ENCODE data around the gene STX18.

The STX18 gene

DNA sequence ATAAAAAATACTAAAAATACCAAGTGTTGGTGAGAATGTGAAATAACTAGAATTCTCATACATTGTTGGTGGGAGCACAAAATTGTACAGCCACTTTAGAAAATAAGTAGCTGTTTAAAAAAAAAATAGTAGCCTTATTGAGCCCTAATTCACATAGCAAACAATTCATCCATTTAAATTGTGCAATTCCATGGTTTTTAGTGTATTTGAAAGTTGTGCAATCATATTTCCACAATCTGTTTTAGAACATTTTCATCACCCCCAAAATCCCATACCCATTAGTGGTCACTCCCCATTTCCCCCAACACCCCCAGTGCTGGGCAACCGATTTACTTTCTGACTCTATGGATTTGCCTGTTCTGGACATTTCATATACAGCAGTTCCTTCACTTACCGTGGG is 37.1 kb downstream of the STX18 start:
- TF ChIP-seq GATA2 (IDR thresholded peaks at IDR 0.05; ENCODE audit: low read depth, low read length): no peak
- no peak for TF ChIP-seq GATA3 (IDR thresholded peaks at IDR 0.05; ENCODE audit: low read depth, low read length)

DNA sequence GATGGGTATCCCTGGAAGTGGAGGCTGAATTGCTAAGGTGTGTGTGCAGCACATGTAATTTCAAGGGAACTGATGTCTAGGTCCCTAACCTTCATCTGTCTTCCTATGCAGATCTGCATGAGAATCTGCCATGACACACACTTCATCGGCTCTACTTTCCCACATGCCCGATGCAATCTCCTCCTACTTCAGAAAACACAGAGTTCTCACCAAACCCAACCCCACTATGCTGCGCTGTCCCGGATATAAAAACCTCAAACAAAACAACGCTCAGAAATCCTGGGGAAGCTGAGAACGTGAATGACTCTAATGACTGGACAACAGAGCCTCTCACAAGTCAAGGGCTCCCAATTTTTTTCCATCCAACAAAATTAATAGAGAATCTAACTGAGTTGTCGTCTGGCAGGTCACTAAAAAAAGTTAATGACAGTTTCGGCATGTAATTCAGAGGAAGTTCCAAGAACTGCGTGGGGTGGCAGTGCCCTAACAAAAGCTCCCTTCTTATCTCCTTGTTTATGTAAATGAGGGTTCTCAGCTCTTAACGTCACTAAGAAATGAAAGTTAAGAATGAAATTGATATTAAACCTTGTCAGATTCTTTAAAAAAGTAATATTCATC is 39.0 kb downstream of the STX18 start:
- TF ChIP-seq GATA2 (IDR thresholded peaks at IDR 0.05; ENCODE audit: low read depth, low read length) (no peak), GATA3 (IDR thresholded peaks at IDR 0.05; ENCODE audit: low read depth, low read length) (no peak)

DNA sequence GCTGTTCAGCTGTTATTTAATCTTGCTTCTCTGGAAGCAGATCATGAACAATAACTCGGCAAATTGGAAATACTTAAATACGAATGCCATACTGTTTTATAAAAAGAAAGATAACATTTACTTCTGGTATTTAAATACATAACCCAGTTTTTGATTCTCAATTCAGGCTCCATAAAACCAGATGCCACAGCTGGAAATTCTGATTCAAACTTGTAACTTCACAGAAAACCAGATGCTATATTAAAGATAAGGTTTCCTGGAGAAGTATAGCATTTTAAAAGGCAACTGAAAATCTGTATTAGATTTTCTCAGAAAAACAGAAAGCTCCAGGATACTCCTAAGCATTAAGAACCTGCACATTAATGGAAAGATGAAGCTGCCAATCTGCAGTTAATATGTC is 40.2 kb downstream of the STX18 start:
- TF ChIP-seq GATA2 (IDR thresholded peaks at IDR 0.05; ENCODE audit: low read depth, low read length): no peak
- TF ChIP-seq GATA3 (IDR thresholded peaks at IDR 0.05; ENCODE audit: low read depth, low read length): no peak

DNA sequence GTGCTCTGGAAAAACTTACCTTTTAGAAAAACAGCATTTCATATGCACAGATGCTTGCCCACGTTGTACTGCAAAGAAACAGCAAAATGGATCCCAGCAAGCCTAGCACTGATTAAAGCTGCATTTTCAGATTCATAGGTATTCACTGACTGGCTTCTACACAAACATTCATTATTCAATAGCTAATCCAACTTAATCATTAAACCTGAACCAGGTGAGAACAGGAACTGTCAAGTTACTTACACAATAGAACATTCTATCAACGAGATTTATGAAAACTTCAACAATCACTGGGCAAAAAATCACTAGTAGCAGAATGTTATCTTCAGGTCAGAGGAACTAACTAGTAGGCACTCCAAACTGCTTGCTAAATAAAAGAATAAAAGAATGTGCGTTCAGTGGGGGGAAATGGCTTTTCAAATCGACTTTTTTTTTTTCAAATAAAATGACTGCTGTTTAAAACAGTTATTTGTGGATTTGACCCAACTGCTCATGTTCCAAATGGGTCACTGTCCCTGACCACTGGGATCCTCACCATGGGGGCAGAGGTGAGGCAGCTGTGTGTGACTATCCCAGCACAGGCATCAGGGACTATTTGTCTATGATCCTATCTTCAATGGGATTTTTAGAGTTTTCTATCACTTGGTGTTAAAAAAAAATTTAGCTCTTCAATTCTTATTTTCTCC is 42.3 kb downstream of the STX18 start:
- no peak for TF ChIP-seq GATA3 (IDR thresholded peaks at IDR 0.05; ENCODE audit: low read depth, low read length)

DNA sequence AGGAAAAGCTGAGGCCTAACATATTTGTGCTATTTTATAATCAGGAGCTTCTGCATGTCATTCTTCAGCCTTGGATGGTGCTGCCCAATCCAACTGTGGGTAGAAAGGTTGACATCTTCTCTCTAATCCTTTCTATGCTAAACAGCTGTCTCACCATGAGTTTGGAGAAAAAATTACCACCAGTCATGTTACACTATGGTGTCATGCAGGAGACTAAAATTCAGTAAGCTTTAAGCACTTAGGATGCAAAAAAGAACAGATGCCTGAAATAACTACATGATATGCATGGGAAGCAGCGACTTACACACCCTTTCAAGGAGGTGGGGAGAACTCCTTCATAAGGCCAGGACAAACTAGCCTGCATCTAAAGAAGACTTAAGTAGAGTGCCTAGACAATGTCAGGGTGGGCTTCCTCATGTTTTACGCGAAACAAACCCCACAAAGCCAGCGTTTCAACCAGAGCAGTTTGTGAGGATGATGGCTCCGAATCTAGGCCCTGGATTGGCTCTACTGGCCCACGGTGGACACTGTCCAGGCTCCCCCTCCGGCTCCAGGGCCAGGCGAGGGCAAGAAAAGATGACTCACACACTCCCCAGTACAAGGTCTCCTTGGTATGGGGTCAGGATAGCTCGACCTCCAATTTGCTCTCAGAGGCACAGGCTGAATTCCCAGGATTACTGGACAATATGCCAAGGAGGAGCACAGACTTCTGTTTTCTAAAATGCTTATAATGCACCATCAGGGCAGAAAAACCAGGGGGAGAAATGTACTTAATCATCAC is 45.1 kb downstream of the STX18 start:
- TF ChIP-seq GATA2 (IDR thresholded peaks at IDR 0.05; ENCODE audit: low read depth, low read length): no peak
- no peak for TF ChIP-seq GATA3 (IDR thresholded peaks at IDR 0.05; ENCODE audit: low read depth, low read length)

DNA sequence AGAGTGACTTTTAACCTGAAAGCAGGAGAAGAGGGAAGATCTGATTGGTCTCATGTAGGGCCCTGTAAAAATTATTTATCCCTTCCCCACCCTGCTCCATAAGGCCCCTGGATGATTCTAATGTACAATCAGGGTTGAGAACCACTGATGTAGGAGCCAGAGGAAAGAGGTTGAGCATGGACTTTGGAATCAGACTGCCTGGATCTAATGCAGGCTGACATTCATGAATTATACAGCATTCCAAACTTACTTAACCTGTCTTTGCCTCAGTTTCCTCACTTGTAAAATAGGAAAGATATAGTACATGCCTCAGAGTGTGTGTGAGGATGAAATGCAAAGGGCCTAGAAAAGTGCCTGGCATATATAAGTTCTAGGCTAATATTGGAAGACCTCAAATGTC is 47.0 kb downstream of the STX18 start:
- TF ChIP-seq GATA3 (IDR thresholded peaks at IDR 0.05; ENCODE audit: low read depth, low read length) (no peak), GATA2 (IDR thresholded peaks at IDR 0.05; ENCODE audit: low read depth, low read length) (no peak)

DNA sequence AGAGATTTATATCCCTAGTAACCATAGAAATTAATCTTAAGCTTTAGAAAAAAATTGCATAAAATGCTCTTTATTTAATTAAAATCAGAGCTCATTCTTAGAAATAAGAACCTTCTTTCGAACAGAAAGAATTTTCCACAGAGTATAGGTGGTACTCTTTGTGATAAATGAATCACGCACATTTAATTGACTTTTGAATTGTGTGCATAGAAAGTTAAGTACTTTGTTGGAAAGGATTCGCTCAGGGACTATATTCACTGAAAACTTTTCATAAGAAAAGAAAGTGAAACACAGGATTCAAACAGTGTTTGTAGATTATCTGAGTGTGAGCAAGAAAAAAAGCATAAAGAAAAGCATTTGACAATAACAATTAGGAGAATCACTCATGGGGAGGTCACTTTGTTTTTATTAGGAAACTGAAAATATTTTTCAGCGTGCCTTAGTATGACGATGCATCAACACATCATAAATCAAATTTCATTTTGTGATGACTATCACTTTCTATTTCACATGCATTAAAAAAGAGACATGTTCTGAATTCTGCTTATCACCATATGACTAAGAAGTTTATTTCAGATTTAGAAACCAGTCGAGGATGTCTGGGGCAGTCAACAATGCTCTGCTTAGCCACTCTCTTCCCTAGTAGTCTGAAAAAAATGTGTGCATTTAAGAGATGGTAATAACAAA is 49.5 kb downstream of the STX18 start:
- TF ChIP-seq GATA2 (IDR thresholded peaks at IDR 0.05; ENCODE audit: low read depth, low read length) (no peak), GATA3 (IDR thresholded peaks at IDR 0.05; ENCODE audit: low read depth, low read length) (no peak)

DNA sequence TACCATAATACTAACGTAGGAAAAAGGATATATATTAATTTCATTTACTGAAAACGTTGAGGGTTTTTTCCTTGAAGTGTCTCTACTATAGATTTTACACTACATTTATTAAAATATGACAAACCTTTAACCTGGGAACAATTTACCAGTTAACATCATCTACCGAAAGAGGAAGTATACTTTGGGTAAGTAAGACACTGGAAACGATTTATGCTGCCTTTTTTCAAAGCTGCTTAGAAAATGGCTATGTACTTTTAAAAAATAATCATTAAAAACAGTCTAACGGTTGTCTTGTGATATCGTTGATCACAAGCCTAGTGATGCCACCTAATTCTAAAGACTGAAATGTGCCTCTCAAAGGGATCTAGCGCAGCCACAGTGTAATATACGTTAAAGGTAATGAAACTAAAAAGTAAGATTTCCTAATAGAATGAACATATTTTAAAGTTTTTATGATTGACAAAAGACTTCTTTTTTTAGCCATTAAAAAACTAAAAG is 50.4 kb downstream of the STX18 start:
- TF ChIP-seq GATA3 (IDR thresholded peaks at IDR 0.05; ENCODE audit: low read depth, low read length) (no peak), GATA2 (IDR thresholded peaks at IDR 0.05; ENCODE audit: low read depth, low read length) (no peak)

DNA sequence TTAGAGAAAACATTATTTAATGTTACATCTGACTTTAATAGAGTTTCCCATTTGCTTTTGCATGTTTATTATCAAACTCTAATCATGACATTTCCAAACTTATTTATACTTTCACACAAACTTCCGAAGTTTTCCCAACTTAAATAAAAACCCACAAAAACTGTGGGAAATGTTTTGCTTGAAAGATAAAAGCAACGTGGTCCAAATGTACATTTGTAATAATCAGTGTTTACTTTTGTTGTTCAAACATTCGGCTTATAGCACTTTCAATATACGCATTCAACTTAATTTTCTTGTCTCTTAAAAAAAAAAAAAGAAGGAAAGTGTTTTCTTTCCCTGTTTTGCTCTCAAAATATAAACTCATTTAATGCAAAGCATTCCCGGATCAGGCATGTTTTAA is 51.0 kb downstream of the STX18 start:
- TF ChIP-seq GATA3 (IDR thresholded peaks at IDR 0.05; ENCODE audit: low read depth, low read length) (no peak), GATA2 (IDR thresholded peaks at IDR 0.05; ENCODE audit: low read depth, low read length) (no peak)

DNA sequence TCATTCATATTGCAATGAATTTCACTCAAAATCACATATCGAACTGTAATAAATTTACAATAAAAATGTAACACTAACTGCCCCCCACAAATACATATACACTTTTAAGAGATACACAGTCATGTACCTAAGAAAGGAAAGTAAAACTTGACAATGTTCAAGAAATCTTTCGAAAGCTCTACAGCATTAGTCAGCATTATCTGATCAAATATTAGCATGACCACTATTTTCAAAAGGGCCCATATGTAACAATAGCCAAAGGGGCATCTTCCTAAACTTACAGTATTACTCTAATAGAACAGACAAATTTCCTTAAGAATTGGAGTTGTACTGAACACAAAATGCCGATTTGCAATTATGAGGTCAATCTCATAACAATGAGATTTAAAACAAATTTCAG is 51.8 kb downstream of the STX18 start:
- no peak for TF ChIP-seq GATA3 (IDR thresholded peaks at IDR 0.05; ENCODE audit: low read depth, low read length)
- TF ChIP-seq GATA2 (IDR thresholded peaks at IDR 0.05; ENCODE audit: low read depth, low read length): no peak

DNA sequence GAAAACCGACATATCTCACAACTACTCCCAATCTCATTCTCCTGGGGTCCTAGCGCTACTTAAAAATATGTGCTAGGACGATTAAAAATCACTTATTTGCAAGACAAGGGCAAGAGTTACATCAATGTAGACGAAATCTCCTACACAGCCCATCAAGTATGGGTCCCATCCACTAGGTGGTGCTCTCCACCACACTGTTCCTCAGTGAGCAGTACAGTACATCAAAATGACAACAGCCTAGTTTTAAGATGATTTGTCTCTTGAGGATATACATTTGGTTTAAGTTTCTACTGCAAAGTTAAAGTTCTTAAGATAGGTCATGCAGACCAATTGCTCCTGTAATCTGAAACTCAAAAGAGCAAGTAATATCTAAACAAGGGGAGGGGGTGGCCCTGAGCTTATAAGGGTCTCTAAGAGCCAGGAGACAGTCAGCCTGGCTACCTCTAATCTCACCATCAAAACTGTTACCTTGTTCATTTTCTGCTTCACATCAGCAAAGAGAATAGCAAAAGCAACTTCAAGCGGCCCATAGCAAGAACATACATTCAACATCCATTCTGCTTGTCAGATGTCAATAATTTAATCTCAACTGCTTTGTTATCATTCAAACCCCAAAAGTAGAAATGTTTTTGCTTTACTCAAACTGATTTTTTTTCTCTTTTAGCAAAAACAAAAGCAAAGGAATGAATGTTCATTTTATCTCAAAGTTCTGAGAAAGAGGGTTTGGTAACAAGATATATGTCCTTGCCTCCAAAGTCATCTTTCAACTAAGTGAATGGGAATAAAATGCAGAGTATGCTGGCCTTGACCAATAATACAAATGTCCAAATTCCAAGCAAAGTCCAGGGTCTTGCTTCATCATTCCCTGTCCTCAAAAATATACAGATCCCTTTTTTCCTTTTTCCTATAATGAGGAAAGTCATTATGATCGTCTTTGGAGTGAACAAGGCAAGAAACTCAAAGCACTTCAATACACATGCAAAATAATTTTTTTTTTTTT is 53.1 kb downstream of the STX18 start:
- TF ChIP-seq GATA2 (IDR thresholded peaks at IDR 0.05; ENCODE audit: low read depth, low read length) (no peak), GATA3 (IDR thresholded peaks at IDR 0.05; ENCODE audit: low read depth, low read length) (no peak)

DNA sequence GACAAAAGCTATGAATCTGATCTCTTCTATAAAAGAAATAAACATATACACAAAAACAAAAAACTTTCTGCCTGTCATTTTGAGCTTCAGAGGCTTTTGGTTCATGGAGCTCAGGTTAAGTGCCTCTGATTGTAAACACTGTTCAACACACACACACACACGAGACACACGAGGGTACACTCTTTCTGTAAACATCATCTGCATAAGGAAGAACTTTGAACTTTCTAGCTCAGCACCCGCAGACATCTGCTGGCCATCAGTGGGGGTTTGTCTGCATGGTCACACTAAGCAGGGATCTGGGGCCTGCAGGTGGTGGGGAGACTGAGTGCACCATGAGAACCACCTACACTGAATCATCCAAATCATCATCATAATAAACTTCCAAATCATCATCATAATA is 54.9 kb downstream of the STX18 start:
- TF ChIP-seq GATA2 (IDR thresholded peaks at IDR 0.05; ENCODE audit: low read depth, low read length) (no peak), GATA3 (IDR thresholded peaks at IDR 0.05; ENCODE audit: low read depth, low read length) (no peak)

DNA sequence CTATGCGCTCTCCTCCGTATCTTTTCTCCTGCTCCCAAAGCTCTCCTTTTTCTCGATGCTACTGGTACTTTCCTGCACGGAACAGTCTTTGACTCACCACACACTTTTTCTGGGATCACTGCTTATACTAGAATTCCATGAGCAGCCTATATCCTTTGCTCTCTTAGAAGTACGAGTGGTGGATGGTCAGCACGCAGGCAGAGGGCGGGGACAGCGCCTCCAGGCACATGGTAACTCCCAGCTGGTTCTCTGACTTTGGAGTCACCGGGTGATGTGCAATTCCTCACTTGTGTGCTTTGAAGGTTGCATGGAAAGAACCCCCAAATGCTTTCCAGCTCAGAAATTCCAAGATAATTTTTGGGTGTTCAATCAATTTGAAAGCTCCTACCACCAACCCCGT is 56.0 kb downstream of the STX18 start:
- TF ChIP-seq GATA3 (IDR thresholded peaks at IDR 0.05; ENCODE audit: low read depth, low read length) (no peak), GATA2 (IDR thresholded peaks at IDR 0.05; ENCODE audit: low read depth, low read length) (no peak)

All from SH-SY5Y (cell line).